ENCODE results near the gene AK3.

The AK3 gene

DNA sequence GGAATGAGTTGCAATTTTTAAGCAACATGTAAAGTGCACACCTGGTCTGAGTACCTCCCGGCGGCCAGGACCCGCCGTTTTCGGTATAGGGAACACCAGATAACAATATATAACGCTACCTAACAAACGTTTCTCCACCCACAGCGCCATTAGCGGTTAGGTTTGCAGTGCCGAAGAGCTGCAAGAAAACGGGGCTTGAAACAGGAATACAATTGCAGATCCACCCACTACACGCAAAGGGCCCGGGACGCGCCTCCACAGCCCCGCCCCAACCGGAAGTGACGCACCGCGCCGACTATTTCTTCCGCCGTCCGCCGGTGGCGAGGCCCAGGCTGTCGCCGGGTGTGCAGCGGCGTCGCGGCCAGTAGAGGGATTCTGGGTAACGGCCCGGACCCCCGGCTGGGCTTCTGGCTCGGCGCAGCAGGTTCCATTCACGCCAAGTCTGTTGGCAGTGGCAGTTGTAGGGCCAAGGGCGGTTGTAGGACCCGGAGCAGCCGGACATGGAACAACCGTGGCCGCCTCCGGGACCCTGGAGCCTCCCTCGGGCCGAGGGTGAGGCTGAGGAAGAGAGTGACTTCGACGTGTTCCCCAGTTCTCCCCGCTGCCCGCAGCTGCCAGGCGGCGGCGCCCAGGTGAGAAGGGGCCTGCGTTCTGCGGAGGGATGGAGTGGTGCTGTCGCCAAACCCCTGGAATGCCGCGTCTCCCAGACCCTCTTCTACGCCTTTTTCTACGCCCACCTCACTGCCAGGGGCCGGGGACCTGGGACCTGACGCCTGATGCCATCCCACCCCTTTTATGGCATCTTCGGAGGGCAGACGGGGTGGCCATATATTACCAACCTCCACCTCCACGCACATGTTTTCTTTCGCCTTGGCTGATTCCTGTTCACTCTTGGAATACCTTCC, 61.5 kb downstream of the AK3 start, which contains the start of gene CDC37L1:
Gene CDC37L1 (plus strand): TSS at position 302 of the 905 bp plus-strand sequence. CDS start 199 bp downstream, at position 501.
- Histone ChIP-seq H2AFZ (ENCODE audit: low read length) (peak within 1 kb of the TSS; percentile 82), H3K27ac (ENCODE audit: low read length) (peak within 1 kb of the TSS; percentile 96), H3K79me2 (ENCODE audit: low read length) (peaks cover 41% of the 10 kb centered on the region), H3F3A (ENCODE audit: insufficient read depth, low read length) (peaks cover 17% of the 10 kb centered on the region), H3K27me3 (replicated peaks; ENCODE audit: insufficient read depth, low read length) (no peaks in the 10 kb centered on the region), H4K20me1 (ENCODE audit: insufficient read depth, low read length) (no peaks in the 10 kb centered on the region), H3K4me2 (ENCODE audit: low read depth, low read length) (peak within 1 kb of the TSS; percentile 89), H3K4me3 (ENCODE audit: low read length) (peak within 1 kb of the TSS; percentile 71), H3K9ac (ENCODE audit: low read length) (peak within 1 kb of the TSS; percentile 86), H3K4me1 (ENCODE audit: low read length) (0 out of 2 replicates have a peak, but pooled peaks cover 9% of the 10 kb centered on the region), H3K9me2 (replicated peaks; ENCODE audit: insufficient read depth, low read length) (no peaks in the 10 kb centered on the region), H3K9me3 (replicated peaks; ENCODE audit: insufficient read depth, low read length) (no peaks in the 10 kb centered on the region), H3K36me3 (replicated peaks; ENCODE audit: insufficient read depth, low read length) (no peaks in the 10 kb centered on the region)
- no peak for TF ChIP-seq EZH2 (optimal IDR thresholded peaks at IDR 0.05; ENCODE audit: low read depth, low read length)
- no peak for TF ChIP-seq EZH2phosphoT487 (IDR thresholded peaks at IDR 0.05; ENCODE audit: low read length)
- peak; percentile 61 for TF ChIP-seq CTCF (IDR thresholded peaks at IDR 0.05; ENCODE audit: low read length)
- DNase-seq = peak; percentile 97

- H3F3A ChIP-seq (ENCODE audit: insufficient read depth, low read length) = peaks cover 17% of the 10 kb centered on the region
- peaks cover 36% of the 10 kb centered on the region for H3K79me2 ChIP-seq (ENCODE audit: low read length)
- H3K9me2 ChIP-seq (replicated peaks; ENCODE audit: insufficient read depth, low read length) = no peaks in the 10 kb centered on the region
- no peaks in the 10 kb centered on the region for H3K9me3 ChIP-seq (replicated peaks; ENCODE audit: insufficient read depth, low read length)
- H3K4me1 ChIP-seq (ENCODE audit: low read length) = 0 out of 2 replicates have a peak, but pooled peaks cover 9% of the 10 kb centered on the region
- H4K20me1 ChIP-seq (ENCODE audit: insufficient read depth, low read length) = no peaks in the 10 kb centered on the region
- peak overlapping the region; percentile 96 for H3K27ac ChIP-seq (ENCODE audit: low read length)
- H3K9ac ChIP-seq (ENCODE audit: low read length) = peak overlapping the region; percentile 86
- peak overlapping the region; percentile 71 for H3K4me3 ChIP-seq (ENCODE audit: low read length)
- H2AFZ ChIP-seq (ENCODE audit: low read length) = peak overlapping the region; percentile 82
- TF ChIP-seq EZH2phosphoT487 (IDR thresholded peaks at IDR 0.05; ENCODE audit: low read length) (no peak), EZH2 (optimal IDR thresholded peaks at IDR 0.05; ENCODE audit: low read depth, low read length) (no peak), CTCF (IDR thresholded peaks at IDR 0.05; ENCODE audit: low read length) (no peak)
- DNase-seq = peak; percentile 35
- H3K4me2 ChIP-seq (ENCODE audit: low read depth, low read length) = peak overlapping the region; percentile 76
- H3K27me3 ChIP-seq (replicated peaks; ENCODE audit: insufficient read depth, low read length) = no peaks in the 10 kb centered on the region
- H3K36me3 ChIP-seq (replicated peaks; ENCODE audit: insufficient read depth, low read length) = no peaks in the 10 kb centered on the region
Observed at GRCh38 chr9:4678679-4679267, 62.2 kb downstream of the AK3 start.

- no peaks in the 10 kb centered on the region for H3K9me3 ChIP-seq (replicated peaks; ENCODE audit: insufficient read depth, low read length)
- no peak overlapping the region for H3K4me3 ChIP-seq (ENCODE audit: low read length)
- H3K27ac ChIP-seq (ENCODE audit: low read length) = no peak overlapping the region
- peaks cover 17% of the 10 kb centered on the region for H3F3A ChIP-seq (ENCODE audit: insufficient read depth, low read length)
- no peaks in the 10 kb centered on the region for H3K27me3 ChIP-seq (replicated peaks; ENCODE audit: insufficient read depth, low read length)
- H2AFZ ChIP-seq (ENCODE audit: low read length) = no peak overlapping the region
- no peaks in the 10 kb centered on the region for H3K36me3 ChIP-seq (replicated peaks; ENCODE audit: insufficient read depth, low read length)
- H3K9ac ChIP-seq (ENCODE audit: low read length) = no peak overlapping the region
- H3K79me2 ChIP-seq (ENCODE audit: low read length) = peaks cover 26% of the 10 kb centered on the region
- H3K4me2 ChIP-seq (ENCODE audit: low read depth, low read length) = no peak overlapping the region
- H4K20me1 ChIP-seq (ENCODE audit: insufficient read depth, low read length) = no peaks in the 10 kb centered on the region
- no peaks in the 10 kb centered on the region for H3K9me2 ChIP-seq (replicated peaks; ENCODE audit: insufficient read depth, low read length)
- 0 out of 2 replicates have a peak, but pooled peaks cover 9% of the 10 kb centered on the region for H3K4me1 ChIP-seq (ENCODE audit: low read length)
- no peak for TF ChIP-seq EZH2phosphoT487 (IDR thresholded peaks at IDR 0.05; ENCODE audit: low read length)
- TF ChIP-seq EZH2 (optimal IDR thresholded peaks at IDR 0.05; ENCODE audit: low read depth, low read length) = no peak
- no peak for TF ChIP-seq CTCF (IDR thresholded peaks at IDR 0.05; ENCODE audit: low read length)
- no peak for DNase-seq
Observed at GRCh38 chr9:4677392-4677791, 63.6 kb downstream of the AK3 start.
